Cardiac fibroblast (primary cell): ENCODE data around the gene PRKCI.
"Not testable (repeated sequence)": the region's sequence is repeated elsewhere in the genome, so short reads cannot be mapped to it uniquely, and the experiment has no call there.

Experiments
- DNase-seq, 2 donors: peaks; one replicate each; pipeline versions ENCODE4 v3.0.0 to v3.0.0-alpha.2; 2010; ENCODE audit warnings: low read depth in 2 of 2
- H3K4me3 ChIP-seq, 2 donors: replicated peaks in 1 of 2; 1 replicate in 1 of 2; 2 replicates in 1 of 2; pipeline ENCODE4 v1.5.1; 2011; ENCODE audit warnings: low read depth in 2 of 2, low read length in 2 of 2, mild to moderate bottlenecking in 2 of 2, moderate library complexity in 1 of 2
- TF ChIP-seq, protein P1 (sequence below): IDR thresholded peaks from one replicate; pipeline ENCODE4 v1.5.1; 2011; ENCODE audit warnings: low read depth, mild to moderate bottlenecking, low read length, inconsistent platforms

Gene PRKCI

GRCh38 chr3:170322566-170323269, 100.5 kb downstream of the PRKCI start:
- TF ChIP-seq, protein P1, sequence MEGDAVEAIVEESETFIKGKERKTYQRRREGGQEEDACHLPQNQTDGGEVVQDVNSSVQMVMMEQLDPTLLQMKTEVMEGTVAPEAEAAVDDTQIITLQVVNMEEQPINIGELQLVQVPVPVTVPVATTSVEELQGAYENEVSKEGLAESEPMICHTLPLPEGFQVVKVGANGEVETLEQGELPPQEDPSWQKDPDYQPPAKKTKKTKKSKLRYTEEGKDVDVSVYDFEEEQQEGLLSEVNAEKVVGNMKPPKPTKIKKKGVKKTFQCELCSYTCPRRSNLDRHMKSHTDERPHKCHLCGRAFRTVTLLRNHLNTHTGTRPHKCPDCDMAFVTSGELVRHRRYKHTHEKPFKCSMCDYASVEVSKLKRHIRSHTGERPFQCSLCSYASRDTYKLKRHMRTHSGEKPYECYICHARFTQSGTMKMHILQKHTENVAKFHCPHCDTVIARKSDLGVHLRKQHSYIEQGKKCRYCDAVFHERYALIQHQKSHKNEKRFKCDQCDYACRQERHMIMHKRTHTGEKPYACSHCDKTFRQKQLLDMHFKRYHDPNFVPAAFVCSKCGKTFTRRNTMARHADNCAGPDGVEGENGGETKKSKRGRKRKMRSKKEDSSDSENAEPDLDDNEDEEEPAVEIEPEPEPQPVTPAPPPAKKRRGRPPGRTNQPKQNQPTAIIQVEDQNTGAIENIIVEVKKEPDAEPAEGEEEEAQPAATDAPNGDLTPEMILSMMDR = no peak
- DNase-seq = no peak
- H3K4me3 ChIP-seq = no peak overlapping the region

GRCh38 chr3:170323331-170323730, 101.1 kb downstream of the PRKCI start:
- TF ChIP-seq, protein P1 = no peak
- no peak overlapping the region for H3K4me3 ChIP-seq
- DNase-seq = no peak

DNA sequence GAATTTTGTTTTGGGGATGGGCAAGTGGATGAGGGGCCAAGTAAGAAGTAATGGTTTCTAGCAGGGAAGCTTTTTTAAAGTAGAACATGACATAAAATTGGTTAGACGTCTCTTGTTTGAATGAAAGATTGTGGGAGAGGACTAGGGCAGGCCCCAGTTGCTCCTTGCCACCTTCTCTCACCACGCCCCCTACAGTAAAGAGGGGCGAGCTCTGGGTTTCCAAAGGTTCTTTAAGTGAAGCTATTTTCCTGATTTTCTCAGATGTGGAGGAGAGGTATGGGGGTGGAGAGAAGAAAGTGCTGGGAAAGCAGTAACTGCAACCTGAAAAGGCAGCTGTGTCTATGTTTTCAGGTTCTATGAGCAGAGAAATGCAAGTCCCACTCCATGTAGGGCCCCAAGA, 102.7 kb downstream of the PRKCI start:
- no peak overlapping the region for H3K4me3 ChIP-seq
- TF ChIP-seq, protein P1 = no peak
- DNase-seq = no peak

DNA sequence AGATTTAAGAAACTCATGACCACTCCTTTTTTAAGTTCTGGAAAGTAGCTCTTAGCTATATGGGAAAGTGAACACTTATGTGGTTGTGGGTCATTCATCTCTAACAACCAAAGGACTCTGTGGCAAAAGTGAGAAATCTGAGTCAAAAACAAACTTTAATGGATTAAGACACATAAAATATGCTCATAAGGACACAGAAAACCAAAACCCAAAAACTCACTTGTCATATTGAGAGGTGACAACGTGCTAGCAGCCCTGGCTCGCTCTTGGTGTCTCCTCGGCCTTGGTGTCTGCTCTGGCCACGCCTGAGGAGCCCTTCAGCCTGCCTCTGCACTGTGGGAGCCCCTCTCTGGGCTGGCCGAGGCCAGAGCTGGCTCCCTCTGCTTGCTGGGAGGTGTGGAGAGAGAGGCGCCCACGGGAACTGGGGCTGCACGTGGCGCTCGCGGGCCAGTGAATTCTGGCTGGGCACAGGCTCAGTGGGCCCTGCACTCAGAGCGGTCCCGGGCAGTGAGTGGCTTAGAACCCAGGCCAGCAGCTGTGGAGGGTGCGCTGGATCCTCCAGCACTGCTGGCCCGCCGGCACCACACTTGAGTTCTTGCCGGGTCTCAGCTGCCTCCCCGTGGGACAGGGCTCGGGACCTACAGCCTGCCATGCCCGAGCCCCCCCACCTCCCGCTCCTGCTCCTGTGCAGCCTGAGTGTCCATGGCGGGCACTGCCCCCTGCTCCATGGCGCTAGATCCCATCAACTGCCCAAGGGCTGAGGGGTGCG, 105.0 kb downstream of the PRKCI start:
- DNase-seq = no peak
- TF ChIP-seq, protein P1 = no peak
- no peak overlapping the region for H3K4me3 ChIP-seq

DNA sequence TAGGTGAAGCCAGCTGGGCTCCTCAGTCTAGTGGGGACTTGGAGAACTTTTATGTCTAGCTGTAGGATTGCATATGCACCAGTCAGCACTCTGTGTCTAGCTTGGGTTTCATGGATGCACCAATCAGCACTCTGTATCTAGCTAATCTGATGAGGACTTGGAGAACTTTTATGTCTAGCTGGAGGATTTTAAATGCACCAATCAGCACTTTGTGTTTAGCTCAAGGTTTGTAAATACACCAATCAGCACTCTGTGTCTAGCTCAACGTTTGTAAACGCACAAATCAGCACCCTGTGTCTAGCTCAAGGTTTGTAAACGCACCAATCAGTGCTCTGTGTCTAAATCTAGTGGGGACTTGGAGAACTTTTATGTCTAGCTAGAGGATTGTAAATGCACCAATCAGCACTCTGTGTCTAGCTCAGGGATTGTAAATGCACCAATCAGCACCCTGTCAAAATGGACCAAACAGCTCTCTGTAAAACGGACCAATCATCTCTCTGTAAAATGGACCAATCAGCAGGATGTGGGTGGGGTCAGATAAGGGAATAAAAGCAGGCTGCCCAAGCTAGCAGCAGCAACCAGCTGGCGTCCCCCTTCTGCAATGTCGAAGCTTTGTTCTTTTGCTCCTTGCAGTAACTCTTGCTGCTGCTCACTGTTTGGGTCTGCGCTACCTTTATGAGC, 105.8 kb downstream of the PRKCI start:
- H3K4me3 ChIP-seq, DNase-seq: not testable (repeated sequence)

DNA sequence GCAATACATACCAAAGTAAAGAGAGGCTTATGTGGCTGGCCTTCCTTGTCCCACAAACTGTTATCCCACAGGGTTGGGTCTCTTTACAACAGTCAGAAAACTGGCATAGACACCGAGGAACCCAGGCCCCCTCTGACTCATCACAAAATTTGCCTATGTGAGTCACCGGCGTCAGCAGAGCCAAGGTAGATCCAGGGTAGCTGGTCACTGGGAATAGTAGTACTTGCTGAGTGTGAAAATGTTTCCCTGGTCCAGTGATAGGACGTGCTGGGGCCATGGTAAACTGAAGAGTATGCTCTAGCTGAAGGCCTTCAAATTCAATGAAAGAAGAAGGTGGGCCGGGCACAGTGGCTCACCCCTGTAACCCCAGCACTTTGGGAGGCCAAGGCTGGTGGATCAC, 108.1 kb downstream of the PRKCI start:
- TF ChIP-seq, protein P1 = no peak
- peak; percentile 34 to 64 for DNase-seq

DNA sequence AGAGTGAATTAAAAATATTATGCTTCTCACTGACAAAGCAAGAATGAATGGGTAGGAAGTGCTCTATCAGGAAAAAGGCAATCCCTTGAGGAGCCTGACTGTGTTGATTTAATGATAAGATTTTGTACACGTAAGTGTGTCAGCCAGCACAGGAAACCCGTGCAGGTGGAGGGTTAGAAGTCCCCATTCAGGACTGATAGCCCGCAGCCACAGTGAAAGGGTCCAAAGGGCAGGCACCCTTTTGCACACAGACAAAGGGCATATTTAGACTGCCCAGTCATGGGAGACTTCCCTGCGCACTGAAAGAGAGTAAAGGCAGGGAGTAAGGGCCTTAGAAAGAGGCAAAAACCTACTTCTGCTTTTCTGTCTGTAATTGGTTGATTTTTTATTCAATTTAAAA, 108.9 kb downstream of the PRKCI start:
- TF ChIP-seq, protein P1 = no peak
- no peak overlapping the region for H3K4me3 ChIP-seq
- no peak for DNase-seq

More for the DNA sequence above, 108.1 kb downstream of the PRKCI start:
- no peak overlapping the region for H3K4me3 ChIP-seq
